ENCODE measurements around the gene MLXIP. TPM values are rescaled to one million over a fixed set of nuclear protein-coding genes. Genes with fewer than 3 reads are reported as not detected.

The MLXIP gene
- total and polyA plus RNA-seq, 2 of the 4 experiments (the other 2 are of a cell fraction) = 2.7 to 10.8 TPM

DNA sequence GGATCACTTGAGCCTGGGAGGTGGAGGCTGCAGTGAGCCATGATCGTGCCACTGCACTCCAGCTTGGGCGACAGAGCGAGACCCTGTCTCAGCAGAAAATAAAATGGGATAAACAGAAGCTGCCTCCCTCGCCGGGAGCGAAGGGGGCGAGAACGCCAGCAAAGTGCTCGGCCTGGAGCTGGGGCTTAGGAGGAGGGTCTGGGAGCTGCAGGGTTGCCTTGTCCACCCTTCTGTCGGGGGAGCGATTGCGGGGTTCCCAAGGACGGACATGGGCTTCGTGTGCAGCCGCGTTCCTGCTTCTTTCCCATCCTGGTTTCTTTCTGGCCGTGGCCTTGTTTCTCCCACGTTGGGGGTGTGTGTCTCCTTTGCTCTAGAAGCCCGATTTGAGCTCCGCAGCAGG, 27.9 kb upstream of the MLXIP start:
- no peak for TF ChIP-seq NFE2L2 (IDR thresholded peaks at IDR 0.05; ENCODE audit: low read depth, low read length)
- TF ChIP-seq MAFK (IDR thresholded peaks at IDR 0.05; ENCODE audit: low read depth, low read length) = no peak
- no peak for TF ChIP-seq USF2 (IDR thresholded peaks at IDR 0.05; ENCODE audit: low read depth, low read length)
- no peak for TF ChIP-seq CTCF (conservative IDR thresholded peaks at IDR 0.05; ENCODE audit: low read depth, low read length)
- TF ChIP-seq BHLHE40 (IDR thresholded peaks at IDR 0.05; ENCODE audit: low read depth, low read length) = no peak
- TF ChIP-seq POLR2A (IDR thresholded peaks at IDR 0.05; ENCODE audit: low read depth, low read length) = no peak
- TF ChIP-seq RCOR1 (IDR thresholded peaks at IDR 0.05; ENCODE audit: insufficient replicate concordance, low read length) = no peak
- TF ChIP-seq MXI1 (IDR thresholded peaks at IDR 0.05; ENCODE audit: borderline replicate concordance, low read depth, low read length) = no peak
- no peak for TF ChIP-seq SMC3 (IDR thresholded peaks at IDR 0.05; ENCODE audit: low read depth, low read length)
- no peak for TF ChIP-seq CHD1 (IDR thresholded peaks at IDR 0.05; ENCODE audit: low read depth, low read length)
- no peak for TF ChIP-seq CEBPB (IDR thresholded peaks at IDR 0.05; ENCODE audit: low read depth, low read length)
- TF ChIP-seq RFX5 (IDR thresholded peaks at IDR 0.05; ENCODE audit: low read depth, low read length) = no peak
- no peak for TF ChIP-seq ELK1 (IDR thresholded peaks at IDR 0.05; ENCODE audit: borderline replicate concordance, low read depth, low read length)
- TF ChIP-seq RAD21 (IDR thresholded peaks at IDR 0.05; ENCODE audit: low read length) = no peak
- TF ChIP-seq FOS (IDR thresholded peaks at IDR 0.05; ENCODE audit: low read depth, low read length) = no peak
- Histone ChIP-seq H2AK5ac (ENCODE audit: low read depth, low read length) (no peak overlapping the region), H2BK20ac (ENCODE audit: low read depth, low read length) (no peak overlapping the region), H2BK5ac (ENCODE audit: low read depth, low read length, poor library complexity, severe bottlenecking) (no peak overlapping the region), H3K56ac (ENCODE audit: extremely low read depth, insufficient read depth, low read length) (no peak overlapping the region), H3K4me1 (ENCODE audit: control insufficient read depth, insufficient read depth, low read length) (peaks cover 7% of the 10 kb centered on the region), H3K9me3 (ENCODE audit: control insufficient read depth, insufficient read depth, low read length) (no peaks in the 10 kb centered on the region), H4K5ac (ENCODE audit: low read depth, low read length) (no peak overlapping the region), H3K4me2 (ENCODE audit: low read depth, low read length) (no peak overlapping the region), H3K9ac (ENCODE audit: low read depth, low read length) (no peak overlapping the region), H4K91ac (ENCODE audit: insufficient read depth, low read depth, low read length) (no peak overlapping the region), H4K8ac (ENCODE audit: low read depth in 2 of 2, low read length in 2 of 2) (no peak overlapping the region), H3K27me3 (ENCODE audit: control insufficient read depth, insufficient read depth, low read length) (no peaks in the 10 kb centered on the region), H3K18ac (ENCODE audit: low read depth, low read length) (no peak overlapping the region), H3K79me1 (ENCODE audit: low read depth in 1 of 2, low read length in 2 of 2) (no peaks in the 10 kb centered on the region), H3K4me3 (ENCODE audit: insufficient read depth, low read depth, low read length) (no peak overlapping the region), H3K23ac (ENCODE audit: low read depth, low read length) (no peak overlapping the region), H2BK120ac (ENCODE audit: low read depth, low read length) (no peak overlapping the region), H3K36me3 (ENCODE audit: control insufficient read depth, insufficient read depth, low read length) (peaks cover 5% of the 10 kb centered on the region), H3K9me1 (ENCODE audit: insufficient read depth, low read length) (no peaks in the 10 kb centered on the region), H2AK9ac (replicated peaks; ENCODE audit: low read depth, low read length, poor library complexity) (peak overlapping the region; percentile 57), H3K27ac (ENCODE audit: insufficient read depth, low read length) (no peak overlapping the region), H4K20me1 (ENCODE audit: insufficient read depth, low read length) (peaks cover 12% of the 10 kb centered on the region; the same call in 1 of the 2 replicates), H3K4ac (ENCODE audit: low read depth, low read length) (no peak overlapping the region), H2AFZ (replicated peaks; ENCODE audit: low read length, poor library complexity) (peak overlapping the region; percentile 14), H3K14ac (replicated peaks; ENCODE audit: low read depth, low read length) (no peak overlapping the region), H2BK15ac (ENCODE audit: low read depth, low read length) (no peak overlapping the region)
- no TSS peak for BruUV-seq (replicated peaks)
- ChIA-PET POLR2A (ENCODE audit: unreplicated experiment) (no interaction called here), CTCF (interaction anchor here (0.9 to 2.1 kb wide), 3 partner anchors 37 to 132 kb away, joined by 3 to 7 read pairs (median 4); partner anchors contain the start of gene CFAP251)
- in situ Hi-C loops (cut with MboI; ENCODE audit: low sequenced_read_pairs) (no loop called here), intact Hi-C loops (cut with micrococcal nuclease) (no loop called here), dilution Hi-C loops (cut with HindIII; ENCODE audit: low sequenced_read_pairs, unreplicated experiment) (no loop called here)
- no peak for ATAC-seq (ENCODE audit: low read depth)
- WGBS, 2 experiments (ENCODE audit: extremely low coverage in 2 of 2, insufficient read length in 1 of 2) = 100% methylated on average over 4 of the region's 20 CpGs; no CpG with 5 or more reads in 1 of the 2 experiments
- no peak for DNase-seq

Measured in IMR-90 (cell line).